ENCODE results near the gene PLAU.
A peak's percentile ranks its signal among the peaks of the same experiment; 100 is the strongest.
"Not testable (repeated sequence)": the region's sequence is repeated elsewhere in the genome, so short reads cannot be mapped to it uniquely, and the experiment has no call there.

PLAU gene

DNA sequence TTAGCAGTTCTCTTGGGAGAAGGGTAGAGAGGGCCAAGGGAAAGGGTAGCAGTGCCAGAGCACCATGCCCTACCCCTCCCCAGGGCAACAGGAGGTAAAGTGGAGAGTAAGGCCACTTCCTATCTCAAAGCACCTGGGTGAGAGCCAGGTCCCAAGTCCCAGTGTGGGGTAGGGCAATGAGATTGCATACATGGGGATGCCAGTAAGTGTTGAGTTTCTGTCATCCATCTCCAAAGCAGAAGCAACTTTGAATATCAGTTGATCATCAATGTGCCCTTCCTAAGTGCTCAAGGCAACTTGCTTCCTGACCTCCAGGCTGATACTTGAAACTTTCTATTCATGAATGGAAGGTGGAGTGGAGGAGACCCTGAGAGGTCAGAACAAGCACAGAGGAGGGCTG, 34.4 kb upstream of the PLAU start:
- no peak for DNase-seq (ENCODE audit: insufficient read length, low spot score)
- no peak for FAIRE-seq

DNA sequence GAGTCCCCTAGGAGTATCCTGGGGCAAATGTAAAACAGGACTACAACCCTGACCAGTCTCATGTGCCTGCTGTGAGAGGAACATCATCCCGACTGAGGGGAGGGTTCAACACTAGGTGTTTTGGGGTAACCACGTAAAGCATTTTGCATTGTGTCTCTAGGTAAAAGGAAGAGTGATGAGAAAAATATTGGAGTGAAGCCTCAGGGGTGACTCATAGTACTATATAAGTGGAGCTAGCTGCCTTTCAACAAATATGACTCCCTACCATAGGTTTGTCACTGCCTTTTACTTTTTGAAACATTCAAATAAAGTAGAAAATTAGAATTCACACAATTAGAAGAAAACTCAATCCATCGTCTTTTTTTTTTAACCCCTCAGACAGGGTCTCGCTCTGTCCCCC, 34.0 kb upstream of the PLAU start:
- DNase-seq (ENCODE audit: insufficient read length, low spot score), result no peak
- no peak for FAIRE-seq

DNA sequence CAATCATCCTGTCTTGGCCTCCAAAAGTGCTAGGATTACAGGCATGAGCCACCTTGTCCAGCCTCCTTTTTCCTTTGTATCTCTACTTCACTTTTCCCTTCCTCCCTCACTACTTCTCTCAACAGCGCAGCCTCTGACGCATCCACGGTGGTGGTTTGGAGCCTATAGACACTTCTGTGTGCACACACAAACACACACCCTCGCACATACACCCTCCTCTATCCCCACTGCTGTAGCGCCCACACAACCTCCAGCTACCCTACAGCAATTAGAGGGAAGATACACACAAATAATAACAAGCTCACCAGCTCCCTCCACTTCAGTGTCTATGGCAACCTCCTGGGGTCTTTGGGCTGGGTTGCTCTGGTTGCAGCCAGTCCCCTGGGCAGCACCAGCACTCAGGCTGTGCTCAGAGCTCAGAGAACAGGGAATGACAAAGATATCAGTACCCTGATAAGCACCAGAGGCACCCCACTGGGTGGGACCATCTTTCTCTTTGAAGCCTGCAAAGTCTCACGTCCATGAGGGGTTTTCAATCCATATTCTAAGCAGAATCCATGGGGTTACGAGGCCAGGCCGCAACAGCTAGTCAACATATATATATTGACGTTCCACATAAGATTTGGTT, 33.3 kb upstream of the PLAU start:
- no peak for FAIRE-seq

DNA sequence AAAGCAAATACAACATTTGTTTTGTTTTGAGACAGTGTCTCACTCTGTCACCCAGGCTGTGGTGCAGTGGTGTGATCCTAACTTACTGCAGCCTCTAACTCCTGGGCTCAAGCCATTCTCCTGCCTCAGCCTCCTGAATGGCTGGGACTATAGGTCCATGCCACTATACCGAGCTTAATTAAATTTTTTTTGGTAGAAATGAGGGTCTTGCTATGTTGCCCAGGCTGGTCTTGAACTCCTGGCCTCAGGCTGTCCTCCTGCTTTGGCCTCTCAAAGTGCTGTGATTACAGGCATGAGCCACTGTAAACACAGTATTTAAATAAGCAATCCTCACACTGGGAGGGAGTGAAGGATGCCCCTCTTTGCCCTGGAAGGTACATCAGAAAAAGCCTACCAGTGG, 32.6 kb upstream of the PLAU start:
- FAIRE-seq, result no peak
- DNase-seq (ENCODE audit: insufficient read length, low spot score), result no peak

More for the DNA sequence above, 33.3 kb upstream of the PLAU start:
- DNase-seq (ENCODE audit: insufficient read length, low spot score), result no peak

DNA sequence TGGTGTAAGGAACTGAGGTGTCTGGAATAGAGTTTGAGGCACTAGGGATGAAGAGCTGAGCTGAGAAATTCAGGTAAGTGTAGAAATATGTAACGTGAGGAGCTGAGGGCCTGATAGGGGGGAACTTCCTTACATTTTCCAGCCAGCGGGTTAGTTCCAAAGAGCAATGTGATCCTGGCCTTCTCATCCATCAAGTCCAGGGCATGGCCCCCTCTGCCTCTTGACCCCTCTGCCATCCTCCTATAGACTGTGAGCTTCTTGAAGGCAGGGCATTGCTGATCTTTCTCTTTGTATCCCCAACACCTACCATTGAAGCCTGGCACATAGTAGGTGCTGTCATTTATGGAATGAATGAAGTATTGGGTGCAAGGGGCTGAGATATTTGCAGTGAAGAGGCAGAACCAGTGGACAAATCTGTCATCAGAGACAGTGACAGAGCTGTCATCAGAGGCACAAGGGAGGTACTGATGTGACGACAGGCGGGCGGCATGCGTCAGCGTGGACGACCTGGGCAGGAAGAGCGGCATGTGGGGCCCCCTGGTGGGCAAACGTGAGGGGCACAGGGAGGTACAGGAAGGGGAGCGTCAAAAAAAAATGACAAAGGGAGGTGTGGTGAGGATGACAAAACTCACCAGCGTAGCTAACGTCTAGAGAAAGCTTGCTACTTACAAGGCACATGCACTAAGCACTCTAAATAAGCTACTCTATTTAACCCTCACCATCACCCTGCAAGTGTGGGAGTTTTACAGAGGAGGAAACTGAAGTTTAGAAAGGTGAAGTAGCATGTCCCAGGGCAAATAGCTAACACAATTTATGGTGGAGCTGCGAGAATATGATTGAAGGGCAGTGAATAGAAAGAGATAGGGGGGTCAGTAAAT, 31.4 kb upstream of the PLAU start:
- DNase-seq (ENCODE audit: insufficient read length, low spot score), result peak; percentile 73
- peak; percentile 89 for FAIRE-seq

DNA sequence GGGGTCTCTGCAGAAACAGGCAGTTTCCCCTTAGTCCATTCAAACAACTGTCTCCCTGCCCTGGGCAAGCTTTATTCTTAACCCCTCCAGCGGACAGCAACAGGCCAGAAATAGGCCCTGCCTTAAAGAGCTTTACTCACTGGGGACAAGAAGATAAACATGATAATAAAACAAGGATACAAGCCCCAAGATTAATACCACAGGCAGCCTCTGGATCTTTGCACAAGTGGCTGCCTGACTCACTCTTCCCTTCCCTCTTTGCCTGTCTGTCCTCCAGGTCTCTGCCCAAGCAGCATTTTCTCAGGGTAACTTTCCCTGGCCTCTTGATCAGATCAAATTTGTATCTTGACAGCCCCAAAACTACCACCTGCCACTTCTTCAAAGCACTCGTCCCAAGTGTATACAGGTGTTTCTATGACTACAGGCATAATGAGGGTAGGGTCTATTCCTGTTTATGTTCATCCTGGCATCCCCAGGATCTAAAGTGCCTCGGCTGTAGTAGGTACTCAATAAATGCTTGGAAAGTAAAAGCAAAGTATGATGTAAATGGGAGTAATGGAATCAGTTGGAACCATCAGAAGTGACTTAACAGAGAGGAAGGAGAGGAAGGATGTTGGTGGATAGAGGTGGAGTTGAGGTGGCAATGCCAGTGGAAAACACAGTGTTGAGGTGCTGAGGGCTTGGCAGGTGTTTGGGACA, 29.6 kb upstream of the PLAU start:
- FAIRE-seq, result no peak
- no peak for DNase-seq (ENCODE audit: insufficient read length, low spot score)

DNA sequence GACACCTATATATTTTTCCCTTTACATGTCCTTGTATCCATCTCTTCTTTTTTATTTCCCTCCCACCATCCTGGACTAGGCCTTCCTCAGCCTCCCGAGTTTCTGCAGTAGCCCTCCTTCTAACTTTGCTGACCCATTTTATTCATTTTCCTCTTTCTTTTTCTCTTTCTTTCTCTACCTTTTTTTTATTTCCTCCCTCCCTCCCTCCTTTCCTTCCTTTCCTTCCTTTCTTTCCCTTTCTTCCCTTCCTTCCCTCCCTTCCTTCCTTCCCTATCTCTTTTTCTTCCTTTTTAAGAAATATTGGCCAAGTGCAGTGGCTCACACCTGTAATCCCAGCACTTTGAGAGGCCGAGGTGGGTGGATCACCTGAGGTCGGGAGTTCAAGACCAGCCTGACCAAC, 26.9 kb upstream of the PLAU start:
- no peak for FAIRE-seq
- no peak for DNase-seq (ENCODE audit: insufficient read length, low spot score)

DNA sequence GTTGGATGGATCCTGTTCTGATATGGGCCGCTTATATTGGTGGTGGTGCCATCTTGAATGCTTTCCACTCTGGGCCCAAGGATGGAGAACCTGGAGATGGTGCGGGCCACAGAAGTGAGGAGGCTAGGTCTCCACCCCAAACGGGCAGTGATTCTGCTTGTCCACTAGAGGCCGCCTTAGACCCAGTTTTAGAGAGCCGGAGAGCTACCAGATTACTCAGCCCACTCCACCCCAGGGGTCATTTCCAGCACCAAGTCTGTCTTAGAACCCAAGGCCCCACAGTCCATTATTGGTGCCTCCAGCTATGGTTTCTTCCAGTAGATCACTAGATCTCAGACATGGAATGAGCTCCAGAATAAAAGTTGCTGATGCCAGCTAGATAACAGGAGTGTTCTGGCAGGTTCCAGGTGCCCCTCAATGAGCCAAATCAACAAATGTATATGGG, 24.8 kb upstream of the PLAU start:
- peak; percentile 82 for DNase-seq (ENCODE audit: insufficient read length, low spot score)
- FAIRE-seq, result no peak

DNA sequence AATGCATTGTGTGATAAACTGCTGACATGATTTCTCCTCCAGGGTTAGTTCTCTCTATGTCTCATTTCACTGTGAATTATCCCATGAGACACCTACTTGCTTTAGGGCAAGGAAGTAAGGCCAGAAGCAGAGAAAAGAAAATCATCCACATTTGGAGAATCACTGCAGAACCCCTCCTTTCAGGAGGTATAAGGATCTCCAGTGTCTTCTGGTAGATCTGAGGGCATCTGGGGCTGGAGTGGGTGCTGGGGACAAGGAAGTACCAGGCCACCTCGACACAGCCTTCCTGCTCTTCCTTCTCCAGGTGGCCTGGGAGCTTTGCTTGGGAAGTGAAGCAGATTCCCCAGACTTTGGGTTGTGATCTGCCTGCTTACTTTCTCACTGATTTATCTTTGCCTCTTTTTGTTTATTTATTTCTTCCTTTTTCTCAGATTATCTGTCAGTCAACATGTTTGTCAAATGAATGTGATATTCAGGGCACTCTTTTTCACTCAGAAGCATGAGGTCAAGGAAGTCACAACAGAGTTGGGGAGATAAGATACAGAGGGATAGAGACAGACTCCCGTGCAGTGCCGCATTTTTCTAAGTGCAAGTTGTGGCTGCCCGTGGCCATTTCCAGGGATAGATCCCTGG, 24.2 kb upstream of the PLAU start:
- FAIRE-seq, result no peak
- no peak for DNase-seq (ENCODE audit: insufficient read length, low spot score)

DNA sequence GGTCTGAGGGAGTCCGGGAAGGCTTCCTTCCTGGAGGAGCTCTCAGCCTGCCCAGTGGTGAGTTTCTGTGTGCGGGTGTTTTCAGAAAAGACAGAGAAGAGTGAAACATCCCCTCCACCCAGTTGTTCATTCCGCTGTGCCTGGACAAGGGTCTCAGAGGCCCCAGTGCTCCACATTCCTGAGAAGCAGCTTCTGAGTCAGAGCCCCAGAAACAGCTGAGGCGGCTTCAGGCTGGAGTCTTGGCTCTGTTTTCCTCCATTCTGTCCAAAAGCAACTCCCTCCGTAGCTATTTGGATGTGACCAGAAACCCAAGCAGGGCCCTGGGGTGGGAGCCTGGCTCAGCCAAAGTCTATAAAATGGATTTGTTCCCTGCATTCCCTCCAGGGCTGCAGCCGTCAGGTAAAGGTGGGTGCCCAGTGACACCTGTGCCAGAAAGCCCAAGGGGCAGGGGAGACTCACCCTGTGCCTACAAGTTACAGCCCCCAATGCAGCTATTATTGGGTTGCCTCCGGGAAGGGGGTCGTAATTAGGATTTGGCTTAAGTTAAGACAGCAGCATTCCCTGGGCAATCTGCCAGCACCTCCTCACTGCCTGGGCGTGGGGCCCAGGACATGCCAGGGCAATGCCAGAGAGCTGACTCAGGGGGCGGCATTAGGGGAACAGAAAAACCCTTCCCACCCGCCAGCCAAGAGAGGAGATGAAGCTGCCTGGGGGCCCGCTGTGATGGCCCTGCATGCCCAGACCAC, 23.5 kb upstream of the PLAU start:
- DNase-seq (ENCODE audit: insufficient read length, low spot score) (peak; percentile 84), FAIRE-seq (peak; percentile 91)

DNA sequence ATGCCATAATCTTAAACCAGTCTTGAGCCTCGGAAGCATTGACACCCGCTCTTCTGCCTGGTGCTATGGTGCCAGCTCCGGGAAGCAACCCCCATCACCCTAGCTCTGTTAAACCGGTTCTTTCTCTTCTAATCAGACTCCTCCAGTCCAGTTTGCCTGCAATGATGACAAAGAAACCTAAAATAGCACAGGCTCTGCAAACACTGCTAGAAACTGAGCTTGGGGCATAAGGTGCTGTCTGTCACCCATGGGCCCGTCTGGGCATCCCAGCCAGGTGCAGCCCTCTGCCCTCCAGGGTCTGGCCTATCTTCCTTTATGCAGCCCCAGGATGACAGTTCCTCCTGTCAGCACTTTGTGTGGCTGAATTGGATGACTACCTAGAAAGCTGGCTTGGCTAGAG, 22.4 kb upstream of the PLAU start:
- DNase-seq (ENCODE audit: insufficient read length, low spot score) (no peak), FAIRE-seq (no peak)

DNA sequence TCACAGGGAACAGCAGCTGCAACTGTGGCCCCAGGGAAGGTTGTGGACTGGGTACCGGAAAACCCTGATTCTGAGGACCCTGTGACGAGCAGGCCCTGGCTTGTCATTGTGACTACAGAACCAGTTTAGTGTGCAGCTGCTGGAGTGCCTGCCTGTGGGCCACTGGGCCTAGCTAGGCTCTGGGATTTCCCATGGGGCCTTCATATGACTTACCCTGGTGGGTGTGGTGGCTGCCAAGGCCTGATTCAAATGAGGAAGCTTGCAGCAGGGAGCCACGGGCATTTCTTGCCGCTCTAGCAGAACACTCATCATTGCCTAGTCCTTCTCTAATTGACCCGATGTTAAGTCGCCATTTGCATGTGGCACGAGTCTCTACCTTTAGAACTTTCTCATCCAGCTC, 21.9 kb upstream of the PLAU start:
- no peak for DNase-seq (ENCODE audit: insufficient read length, low spot score)
- FAIRE-seq, result no peak

DNA sequence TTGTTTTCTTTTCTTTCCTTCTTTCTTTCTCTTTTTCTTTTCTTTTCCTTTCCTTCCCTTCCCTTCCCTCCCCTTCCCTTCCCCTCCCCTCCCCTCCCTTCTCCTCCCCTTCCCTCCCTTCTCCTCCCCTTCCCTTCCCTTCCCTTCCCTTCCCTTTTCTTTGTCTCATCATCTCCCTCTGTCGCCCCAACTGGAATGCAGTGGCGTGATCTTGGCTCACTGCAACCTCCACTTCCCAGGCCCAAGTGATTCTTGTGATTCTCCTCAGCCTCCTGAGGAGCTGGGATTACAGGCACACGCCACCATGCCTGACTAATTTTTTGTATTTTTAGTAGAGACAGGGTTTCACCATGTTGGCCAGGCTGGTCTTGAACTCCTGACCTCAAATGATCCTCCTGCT, 21.5 kb upstream of the PLAU start:
- DNase-seq (ENCODE audit: insufficient read length, low spot score); FAIRE-seq: not testable (repeated sequence)

DNA sequence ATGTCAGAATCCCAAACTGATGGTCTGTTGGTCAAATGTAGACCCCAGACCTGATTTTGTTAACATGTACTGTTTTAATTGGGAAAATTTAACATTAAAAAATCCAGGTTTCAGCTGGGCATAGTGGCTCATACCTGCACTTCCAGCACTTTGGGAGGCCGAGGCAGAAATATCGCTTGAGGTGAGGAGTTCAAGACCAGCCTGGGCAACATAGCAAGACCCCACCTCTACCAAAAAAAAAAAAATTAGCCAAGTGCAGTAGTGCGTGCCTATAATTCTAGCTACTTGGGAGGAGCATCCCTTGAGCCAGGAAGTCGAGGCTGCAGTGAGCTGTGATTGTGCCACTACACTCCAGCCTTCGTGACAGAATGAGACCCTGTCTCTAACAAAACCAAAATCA, 20.7 kb upstream of the PLAU start:
- no peak for DNase-seq (ENCODE audit: insufficient read length, low spot score)
- FAIRE-seq, result no peak

DNA sequence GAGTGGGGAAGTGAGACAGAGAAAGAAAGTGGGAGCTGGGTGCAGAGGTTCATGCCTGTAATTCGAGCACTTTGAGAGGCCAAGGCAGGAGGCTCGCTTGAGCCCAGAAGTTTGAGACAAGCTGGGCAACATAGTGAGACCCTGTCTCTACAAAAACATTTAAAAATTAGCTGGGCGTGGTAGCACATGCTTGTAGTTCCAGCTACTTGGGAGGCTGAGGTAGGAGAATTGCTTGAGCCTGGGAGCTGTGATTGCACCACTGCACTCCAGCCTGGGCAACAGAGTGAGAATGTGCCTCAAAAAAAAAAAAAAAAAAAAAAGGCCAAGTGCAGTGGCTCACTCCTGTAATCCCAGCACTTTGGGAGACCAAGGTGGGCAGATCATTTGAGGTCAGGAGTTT, 20.1 kb upstream of the PLAU start:
- FAIRE-seq; DNase-seq (ENCODE audit: insufficient read length, low spot score): not testable (repeated sequence)

DNA sequence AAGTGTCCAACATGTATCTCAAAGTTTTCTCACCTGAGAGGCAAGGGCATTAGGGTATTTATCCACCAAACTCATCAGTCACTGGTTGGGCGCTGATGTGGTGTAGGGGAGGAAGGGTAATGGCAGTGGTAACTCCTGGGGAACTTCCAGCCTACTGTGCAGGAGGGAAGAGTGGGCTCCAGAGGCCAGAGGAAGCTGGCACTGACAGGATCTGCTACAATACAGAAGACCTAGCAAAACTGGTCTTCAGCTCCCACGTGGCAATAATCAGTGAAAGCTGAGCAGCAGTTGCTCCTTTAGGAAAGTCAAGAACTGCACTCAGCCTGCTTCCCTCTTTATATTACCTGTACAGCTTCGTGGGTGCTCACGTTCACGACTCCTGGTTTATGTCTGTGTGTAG, 19.4 kb upstream of the PLAU start:
- no peak for DNase-seq (ENCODE audit: insufficient read length, low spot score)
- no peak for FAIRE-seq

DNA sequence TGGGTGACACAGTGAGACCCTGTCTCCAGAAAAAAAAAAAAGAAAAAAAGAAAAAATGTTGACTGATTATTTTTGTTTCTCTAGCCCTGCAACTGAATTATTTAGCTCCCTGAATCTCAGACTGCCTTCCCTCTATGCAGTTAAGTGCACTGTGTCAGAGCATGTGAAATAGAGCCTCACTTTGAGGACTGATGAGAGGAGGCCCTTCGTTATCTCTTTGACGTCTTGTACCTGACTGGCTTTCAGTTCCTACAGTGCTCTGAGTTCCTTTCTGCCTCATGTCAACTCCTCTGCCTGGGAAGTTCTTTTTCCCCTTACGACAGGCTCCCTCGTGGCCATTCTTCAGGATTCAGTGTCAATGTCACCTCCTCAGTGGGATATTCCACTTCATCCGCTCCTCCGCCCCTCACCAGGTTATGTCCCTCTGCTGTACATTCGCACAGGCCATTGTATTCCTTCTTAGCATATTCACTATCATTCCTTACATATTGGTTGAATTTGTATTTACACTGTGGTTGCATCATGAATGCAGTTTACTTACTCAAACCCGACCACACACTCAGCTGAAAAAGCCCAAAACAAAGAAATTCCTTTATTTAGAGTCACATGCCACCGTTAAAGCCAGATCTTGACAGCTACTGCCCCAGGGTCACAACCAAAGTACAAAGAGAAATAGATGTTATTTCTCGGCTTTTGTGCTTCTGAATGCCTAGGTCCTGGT, 18.5 kb upstream of the PLAU start:
- FAIRE-seq (no peak), DNase-seq (ENCODE audit: insufficient read length, low spot score) (no peak)

DNA sequence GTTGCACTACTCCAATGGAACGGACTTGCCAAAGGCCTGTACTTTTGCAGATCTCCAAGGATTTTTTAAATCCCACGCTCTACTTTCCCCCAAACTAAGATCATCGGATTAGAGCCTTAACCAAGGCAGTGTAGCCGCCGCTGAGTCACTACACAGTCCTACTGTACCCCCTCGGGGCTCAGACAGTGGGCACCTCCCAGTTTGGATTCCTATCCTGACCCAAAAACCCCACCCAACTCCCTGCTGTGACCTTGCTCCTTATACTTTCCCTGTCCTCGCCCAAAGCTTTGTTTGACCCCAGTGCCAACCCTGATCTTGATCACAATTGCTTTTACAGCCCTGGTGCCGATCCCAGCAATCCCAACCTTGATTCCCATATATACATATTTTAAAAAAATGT, 17.5 kb upstream of the PLAU start:
- no peak for FAIRE-seq
- no peak for DNase-seq (ENCODE audit: insufficient read length, low spot score)

DNA sequence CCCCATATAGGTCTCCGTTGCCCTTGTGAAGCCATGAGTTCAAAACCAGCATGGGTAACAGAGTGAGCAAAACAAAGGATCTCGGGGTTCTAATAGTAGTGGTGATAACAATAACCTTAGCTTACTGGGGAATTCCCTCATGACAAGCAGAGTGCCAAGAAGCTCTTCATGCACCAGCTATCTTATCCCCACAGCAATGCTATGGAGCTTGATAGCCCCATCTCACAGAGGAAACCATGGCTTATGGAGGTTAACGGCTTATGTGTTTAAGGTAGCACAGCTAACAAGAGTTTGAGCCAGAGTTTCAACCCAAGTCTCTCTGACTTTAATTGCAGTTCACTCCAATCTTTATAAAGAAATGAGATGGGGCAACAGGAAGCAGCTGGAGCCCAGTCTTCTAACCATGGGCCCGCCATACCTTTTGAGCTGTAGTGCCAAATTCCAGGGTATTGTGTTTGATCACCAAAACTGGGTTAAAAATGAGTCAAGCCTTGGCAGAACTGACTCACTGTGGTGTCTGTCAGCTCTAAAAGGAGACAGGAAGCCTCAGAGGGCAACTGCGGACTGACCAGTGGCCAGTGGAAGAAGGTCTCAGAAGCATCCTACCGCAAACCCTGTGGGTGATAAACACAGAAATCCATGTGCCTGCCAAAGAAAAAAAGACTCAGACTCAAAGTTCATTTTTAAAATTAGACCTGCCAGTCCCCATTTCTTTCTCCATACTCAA, 16.5 kb upstream of the PLAU start:
- DNase-seq (ENCODE audit: insufficient read length, low spot score) (no peak), FAIRE-seq (no peak)
